Stimulated activated CD8-positive, alpha-beta memory T cell treated with anti-CD3 and anti-CD28 coated beads, Interleukin-7, amount 100 ng/mL, for 24 hours (primary cell): ENCODE data around the gene TFEB.

Source experiments
- DNase-seq: peaks from one replicate; pipeline ENCODE4 v3.0.0-alpha.2; 2020; ENCODE audit warnings: low read depth

TFEB gene

DNA sequence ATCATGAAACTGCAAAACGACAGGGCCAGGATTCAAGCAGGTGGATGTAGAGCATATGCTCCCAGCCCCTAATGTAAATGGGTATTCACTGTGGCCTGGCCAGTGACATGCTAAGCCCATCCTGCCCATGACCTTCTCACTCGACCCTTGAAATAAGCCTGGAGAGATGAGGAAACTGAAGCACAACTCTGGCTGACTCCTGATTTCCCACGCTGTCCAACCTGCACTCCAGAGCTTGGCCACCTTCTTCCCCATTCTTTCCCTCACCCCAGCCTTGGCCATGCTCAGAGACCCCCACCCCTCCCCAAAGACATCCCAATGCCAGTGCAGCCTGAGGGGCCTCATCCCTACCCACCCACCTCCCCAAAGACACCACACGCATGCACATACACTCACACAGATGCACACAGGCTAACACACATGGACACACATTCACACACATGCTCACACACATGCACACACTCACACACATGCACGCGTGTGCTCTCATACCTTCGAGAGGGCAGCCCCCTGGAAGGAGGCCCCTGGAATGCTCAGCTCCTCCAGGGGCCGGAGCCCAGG is 12.4 kb downstream of the TFEB start:
- no peak for DNase-seq

DNA sequence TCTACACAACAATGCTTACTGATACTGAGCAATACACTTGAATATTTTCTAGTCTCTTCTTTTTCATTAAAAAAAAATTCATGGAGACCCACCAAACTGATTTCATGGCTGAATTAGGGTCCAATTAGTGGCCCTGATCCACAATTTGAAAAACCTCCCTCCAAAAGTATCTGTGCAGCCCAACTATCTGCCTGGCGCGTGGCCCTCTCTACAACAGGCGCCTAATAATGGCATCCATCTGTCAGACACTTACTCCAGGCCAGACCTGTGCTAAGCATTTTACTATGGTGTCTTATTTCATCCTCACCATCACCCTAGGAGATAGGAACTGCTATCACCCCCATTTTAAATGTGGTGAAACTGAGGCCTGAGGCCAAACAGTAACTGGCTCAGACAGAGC is 14.0 kb downstream of the TFEB start:
- DNase-seq: no peak

DNA sequence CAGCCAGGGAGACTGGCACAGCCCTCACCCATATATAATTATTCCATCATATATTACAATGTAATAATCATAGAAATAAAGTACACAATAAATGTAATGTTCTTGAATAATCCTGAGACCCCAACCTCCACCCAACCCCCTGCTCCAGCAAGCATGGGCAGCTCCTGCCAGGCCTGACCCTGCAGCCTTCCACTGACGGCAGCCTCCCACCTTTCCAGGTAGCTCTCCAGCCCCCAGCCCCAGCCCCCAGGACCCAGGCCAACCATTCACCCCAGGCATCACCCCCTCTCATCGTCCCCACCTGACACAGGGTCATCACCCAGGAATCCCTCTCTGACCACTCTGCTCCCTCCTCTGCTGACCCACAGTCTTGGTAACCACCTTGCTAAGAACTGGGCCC is 14.6 kb downstream of the TFEB start:
- DNase-seq: no peak

DNA sequence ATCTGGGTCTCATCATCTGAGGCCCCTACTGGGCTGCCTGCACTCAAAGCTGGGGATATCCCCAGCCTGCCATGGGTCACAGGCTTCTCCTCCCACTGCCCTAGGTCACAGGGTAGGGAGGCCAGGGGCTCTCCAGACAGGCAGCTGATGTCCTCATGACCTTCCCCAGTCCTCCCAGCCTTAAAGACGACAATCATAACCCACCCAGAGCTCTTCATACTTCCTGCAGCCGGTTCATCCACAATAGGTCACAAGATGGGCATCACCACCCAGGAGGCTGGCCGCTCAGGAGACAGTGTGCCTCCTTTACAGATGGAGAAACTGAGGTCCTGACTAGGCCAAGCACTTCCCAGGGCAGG is 15.2 kb downstream of the TFEB start:
- DNase-seq: no peak

DNA sequence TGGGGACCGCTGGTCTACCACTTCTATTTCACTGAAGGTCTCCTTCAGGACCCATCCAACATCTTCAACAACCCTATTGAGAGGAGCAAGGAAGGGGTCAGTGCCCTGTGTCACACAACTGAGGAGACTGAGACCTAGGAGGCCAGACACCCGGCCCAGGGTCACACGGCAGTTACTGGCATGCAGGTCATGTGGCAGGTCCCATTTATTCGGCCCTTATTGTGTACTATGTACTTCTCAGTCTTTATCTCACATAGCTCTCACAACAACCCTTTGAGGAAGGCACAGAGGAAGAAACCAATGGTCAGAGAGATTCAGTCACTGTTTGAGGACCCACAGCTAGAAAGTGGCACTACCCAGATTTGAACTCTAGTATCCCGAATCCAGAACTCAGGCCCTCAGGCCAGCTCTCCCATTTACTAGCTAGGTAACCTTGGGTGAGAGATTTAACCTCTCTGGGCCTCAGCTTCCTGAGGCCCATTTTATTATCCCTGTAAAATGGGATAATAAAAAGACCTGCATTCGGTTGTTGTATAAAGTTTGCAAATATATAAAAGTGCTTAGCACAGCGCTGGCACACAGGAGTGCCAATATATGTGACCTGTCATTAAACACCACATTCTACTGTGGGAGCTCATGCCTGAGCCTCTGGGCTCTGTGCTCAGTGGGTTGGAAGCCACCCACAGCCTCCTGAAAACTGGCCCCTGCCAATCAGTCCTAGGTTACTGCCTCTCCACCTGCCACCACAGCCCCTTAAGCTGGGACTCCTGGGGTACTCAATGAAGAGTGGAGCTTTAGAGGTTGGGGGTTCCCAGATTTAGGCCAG is 15.8 kb downstream of the TFEB start:
- no peak for DNase-seq

DNA sequence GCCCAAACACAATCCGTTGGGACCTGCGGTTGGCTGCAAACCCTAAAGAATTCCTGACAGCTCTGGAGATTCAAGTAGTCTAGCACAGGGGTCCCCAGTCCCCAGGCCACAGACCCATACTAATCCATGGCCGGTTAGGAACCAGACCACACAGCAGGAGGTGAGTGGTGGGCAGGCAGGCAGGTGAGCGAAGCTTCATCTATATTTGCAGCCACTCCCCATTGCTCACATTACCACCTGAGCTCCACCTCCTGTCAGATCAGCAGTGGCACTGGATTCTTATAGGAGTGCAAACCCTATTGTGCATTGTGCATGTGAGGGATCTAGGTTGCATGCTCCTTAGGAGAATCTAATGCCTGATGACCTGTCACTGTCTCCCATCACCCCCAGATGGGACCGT is 16.6 kb downstream of the TFEB start:
- no peak for DNase-seq

DNA sequence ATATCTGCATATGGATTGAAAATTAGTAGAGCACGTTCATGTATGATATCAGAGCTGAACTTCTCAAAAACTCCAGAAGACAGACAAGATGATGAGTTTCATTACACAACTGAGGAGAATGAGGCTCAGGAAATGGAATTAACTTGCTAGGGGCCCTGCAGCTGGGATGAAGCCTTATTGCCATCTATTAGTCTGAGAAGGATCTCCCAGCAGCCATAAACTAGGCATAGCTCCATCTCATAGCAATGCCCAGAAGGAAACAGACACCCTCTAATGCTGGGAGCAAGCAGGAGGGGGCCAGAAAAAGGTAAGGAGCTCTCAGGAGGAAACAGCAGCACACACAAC is 18.0 kb downstream of the TFEB start:
- no peak for DNase-seq

DNA sequence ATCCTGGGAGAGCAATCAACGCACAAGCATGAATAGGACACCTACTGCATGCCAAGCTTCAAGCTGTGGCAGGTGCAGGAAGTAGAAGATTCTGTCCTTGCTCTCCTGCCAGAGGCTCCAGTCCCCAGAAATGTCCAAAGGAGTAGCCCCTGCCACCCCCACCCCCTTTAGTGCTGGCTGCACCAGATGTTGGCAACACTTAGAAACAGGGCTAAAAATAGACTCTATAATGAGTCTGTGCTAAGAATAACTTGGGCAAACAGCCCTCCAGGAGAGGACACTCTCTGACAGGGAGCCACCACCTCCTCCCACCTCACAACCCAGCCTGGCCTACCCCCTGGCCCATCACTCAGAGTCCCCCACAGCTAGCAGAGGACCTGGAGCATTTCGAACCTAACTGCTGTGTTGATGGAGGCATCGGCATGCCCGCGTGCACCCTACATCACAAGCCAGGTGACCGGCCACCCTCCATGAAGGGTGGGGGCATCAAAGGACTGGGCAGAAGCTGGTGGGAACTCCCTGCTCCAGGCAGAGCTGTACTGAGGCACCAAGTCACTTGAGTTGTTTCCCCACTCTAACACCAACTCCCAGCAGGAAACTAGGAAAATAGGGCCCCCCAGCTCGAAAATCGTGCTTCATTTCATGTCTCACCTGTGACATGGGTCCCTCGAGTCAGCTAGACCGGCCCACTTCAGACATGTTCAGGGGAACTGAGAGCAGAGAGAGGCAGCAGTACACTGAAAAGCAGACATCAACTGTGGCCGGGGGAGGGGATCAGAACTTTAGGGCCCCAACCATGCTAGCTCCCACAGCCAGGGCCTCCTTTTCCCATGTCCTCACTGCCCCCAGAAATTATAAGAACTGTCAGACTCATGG is 18.7 kb downstream of the TFEB start:
- no peak for DNase-seq

DNA sequence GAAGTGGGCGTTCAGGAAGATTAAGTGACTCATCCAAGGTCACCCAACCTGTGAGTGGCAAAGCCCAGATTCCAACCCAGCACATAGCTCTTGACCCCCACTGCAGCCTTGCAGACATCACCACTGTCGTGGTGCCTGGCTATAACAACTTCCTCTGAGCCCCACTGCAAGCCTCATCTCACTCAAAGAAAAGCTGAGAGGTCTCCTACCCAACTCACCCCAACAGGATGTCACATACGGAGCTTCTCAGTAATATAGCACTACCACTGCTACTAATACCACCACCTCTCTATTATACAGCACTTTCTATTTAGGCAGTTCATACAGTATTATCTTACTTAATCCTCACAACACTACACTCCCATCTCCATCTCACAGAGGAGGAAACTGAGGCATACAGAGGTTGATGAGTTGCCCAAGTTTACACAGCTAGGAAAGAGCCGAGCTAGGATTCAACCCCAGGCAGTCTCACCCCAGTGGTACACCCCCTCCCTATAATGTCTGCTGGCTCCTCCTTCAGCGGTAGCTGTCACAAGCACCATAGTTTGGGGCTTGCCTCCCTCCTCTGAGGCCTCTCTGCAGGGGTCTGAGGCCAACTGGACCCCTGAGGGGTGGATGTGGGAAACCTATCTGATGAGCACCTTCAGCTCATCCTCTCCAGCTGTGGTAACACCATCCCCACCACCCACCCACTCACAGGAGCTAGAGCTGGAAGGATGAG is 19.5 kb downstream of the TFEB start:
- no peak for DNase-seq

DNA sequence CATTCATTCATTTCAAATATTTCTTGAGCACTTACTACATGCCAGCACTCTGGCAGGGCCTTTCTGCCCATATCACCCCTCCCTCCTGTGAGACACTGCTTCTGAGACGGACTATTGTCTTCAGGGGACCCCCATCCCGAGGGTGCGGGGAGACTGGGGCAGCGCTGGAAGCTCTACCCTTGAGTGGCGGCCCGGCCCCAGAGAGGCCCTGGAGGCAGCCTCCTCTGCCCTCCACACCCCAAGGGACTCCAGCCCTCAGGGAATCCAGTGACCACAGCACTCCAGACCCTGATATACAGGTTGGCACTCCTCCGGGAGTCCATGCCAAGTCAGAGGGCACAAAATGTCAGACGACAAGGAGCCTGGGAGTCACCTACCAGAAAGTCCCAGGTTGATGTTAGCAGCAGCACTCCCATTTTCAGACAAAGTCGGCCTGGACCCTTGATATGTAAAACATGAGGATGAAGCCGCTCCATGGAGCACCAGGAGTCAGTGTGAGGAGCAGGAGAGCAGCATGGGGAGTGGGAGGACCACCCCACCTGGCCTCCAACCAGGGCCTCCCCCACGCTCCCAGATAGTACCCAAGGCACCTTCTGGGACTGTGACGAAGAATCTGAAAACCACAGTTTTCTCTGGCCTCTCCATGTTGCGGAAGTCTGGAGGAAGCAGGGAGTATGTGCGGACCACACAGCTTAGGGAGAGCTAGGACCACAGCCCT is 20.7 kb downstream of the TFEB start:
- no peak for DNase-seq

DNA sequence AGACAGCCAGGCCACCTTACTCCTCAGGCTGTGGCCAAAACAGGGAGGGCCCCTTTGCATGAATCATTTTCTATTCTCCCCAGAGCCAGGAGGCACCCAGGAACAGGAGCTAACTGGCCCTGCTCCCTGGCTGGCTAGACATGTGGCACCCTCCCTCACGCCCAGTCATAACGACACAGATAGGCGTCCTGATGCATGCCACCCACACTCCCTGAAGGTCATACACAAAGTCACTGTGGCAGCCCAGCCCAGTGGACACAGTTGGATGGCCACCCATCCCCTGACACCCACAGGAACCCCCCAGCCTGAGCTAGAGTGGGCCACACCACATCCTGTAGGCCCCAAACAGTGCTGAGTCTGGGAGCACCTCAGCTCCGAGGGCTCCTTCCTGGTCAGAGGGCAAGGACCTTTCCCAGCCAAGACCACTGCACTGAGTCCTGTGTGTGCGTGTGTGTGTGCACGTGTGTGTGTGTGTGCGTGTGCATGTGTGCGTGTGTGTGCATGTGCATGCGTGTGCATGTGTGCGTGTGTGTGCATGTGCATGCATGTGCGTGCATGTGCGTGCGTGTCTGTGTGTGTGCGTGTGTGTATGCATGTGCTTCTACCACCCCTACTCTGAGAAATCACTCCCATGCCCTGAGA is 21.6 kb downstream of the TFEB start:
- DNase-seq: no peak

DNA sequence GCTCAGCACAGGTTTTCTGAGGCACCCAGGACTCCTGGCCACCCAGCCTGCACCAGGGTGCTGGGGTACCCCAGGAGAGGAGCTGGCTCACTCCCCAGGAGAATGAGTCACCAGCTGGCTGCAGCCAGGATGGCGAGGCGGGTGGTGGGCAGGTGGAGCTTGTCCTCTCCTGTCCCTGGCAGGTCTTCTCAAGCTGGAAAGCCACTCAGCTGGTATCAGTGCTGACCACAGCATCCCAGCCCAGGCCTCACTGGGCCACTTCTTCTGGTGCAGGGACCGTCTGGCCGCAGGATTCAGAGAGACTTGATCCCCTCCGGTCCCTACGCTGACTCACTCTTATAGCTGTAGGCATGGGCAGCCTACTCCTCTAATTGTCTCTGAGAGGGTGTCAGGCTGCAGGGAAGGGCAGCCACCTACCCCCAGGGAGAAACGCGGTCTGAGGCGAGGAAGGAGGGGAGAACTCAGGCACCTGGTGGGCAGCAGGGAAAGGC is 22.2 kb downstream of the TFEB start:
- no peak for DNase-seq

DNA sequence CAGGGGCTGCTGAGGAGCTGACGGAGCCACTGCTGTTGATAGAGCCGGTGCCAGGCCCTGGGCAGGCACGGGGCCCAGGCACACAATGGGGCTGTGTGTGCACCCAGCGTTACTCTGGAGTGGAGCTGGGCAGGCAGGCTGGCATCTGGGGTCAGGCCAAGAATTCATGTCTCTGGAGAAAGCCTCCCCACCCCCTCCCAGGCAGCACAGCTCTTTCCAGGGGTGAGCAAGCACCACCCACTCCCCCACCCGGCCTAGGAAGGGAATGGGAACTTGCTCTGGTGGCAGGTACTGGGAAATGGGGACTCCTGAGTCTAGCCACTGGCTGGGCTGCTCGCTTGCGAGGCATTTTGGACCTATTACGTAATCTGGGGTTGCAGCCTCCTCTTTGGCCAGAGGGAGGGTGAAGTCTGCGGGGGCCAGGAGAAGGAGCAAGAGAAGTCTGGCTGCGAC is 22.7 kb downstream of the TFEB start:
- no peak for DNase-seq

DNA sequence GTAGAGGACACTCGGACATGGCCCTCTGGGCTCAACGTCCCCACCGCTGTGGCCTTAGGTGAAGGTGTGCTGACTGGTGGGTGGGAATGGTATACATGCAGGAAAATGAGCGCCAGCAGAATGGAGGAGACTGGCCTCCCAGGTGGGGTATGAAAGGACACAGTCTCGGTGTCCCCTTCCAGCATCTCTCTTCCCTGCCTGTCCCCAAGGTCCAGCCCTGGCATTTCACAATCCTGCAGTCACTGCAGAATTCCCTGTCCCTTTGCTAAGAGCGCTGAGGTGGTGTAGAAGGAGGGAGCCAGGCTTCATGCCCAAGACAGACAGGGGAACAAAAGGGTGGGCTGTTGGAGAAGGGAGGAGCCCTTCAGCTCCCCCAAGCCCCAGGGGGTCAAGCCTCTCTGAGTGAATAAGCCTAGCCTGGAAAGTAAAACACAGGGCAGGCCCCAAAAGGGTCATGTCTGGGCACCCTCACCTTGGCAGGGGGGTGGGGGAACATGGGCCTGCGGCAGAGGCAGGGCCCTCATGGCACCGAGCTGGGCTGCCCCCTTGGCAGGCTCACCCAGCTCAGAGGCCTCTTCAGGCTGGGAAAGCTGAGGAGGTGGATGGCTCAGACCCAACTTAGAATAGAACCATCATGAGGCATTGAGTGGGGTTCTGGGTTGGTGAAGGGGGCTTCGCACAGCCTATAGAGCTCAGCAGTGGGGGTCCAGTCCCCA is 23.9 kb downstream of the TFEB start:
- DNase-seq: no peak

DNA sequence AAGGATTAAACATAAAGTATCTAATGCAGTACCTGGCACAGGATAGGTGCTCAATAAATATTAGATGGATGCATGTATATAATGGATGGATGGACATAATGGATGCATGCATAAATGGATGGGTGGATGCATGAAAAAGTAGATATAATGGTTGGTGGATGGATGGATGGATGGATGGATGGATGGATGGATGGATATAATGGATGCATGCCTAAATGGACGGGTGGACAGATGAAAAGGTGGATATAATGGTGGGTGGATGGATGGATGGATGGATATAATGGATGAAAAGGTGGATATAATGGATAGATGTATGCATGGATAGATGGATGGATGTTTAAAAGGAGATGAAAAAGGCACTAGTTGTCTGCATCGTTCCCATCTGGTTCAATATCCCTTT is 26.0 kb downstream of the TFEB start:
- no peak for DNase-seq

DNA sequence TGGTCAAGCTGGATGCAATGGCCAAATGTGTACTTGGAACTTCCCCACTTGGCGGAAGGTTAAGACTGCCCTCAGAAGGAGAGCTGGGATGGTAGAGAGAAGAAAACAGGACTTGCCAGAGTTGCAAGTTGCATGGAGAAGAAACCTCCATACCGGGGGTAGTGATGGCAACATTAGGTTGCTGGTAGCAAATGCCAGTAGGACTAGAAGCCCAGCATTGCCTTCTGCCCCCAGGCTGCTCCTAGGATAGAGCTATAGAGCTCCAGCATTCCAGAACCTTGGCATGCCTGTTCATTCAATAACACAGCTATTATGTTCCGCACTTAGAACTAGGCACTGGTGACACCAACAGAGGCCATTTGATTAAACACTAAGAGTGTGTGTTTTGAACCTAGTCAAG is 26.6 kb downstream of the TFEB start:
- no peak for DNase-seq

DNA sequence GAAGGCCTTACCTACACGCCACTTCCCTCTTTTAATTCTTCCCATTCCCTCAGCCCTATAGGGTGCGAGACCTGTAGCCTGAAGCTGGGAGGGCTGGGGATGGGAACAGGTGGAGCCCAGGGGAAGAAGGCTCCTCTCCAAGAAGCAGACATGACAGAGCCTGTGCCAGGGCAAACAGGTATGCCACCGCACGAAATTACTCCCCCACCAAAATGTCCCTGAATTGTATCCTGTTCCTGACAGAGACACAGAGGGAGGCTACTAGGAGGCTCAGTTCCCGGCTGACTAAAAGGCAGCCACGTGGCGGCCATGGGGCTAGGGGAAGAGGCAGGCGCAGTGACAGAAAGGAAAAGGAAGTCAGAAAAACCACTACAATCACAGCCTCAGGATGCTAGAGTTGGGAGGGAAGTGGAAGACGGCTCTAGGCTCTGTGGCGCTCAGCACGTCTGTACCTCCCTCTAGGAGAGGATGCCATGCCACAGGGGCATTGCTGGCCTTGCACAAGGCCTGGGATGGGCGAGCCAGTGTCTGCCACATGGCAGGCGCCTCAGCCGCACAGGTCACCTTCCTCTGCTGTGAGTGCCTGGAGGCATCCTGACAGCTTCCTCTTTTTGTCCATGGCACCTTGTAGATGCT is 27.7 kb downstream of the TFEB start:
- no peak for DNase-seq

DNA sequence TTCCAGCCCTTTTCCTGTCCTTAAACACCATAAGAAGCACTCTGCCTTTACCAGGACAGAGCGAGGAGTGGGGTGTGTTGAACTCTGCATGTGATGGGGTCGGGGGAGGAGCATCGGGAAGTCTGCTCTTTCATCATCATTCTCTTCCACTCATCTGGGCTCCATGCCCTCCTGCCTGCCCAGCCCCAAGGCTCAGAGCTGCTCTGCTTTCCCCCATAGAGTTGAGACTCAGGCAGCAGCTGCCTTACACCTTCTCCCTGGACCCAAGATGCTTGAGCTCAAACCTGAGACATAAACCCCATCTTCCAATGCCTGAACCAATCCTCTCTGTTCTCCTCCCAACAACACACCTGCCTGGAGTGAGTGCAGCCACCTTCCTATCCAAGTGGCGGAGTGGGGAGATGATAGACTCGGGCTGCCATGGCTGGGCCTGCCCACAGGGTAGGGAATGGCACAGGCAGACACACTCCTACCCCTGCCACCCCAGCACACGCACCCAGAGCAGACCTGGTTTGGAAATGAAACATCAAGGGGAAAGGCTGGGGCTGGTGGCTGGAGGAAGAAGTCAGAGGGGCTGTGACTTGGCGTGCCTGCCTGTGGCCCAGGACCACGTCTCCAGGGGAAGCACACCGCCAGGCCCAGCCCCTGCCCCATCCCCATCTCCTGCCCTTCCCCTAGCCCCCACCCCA is 28.4 kb downstream of the TFEB start:
- DNase-seq: no peak
